GM18858 (cell line): Measurements from ENCODE around the gene HACD2.

Experiments
- ATAC-seq: cut with Tn5 transposase; IDR thresholded peaks from one replicate; pipeline ENCODE4 v1.9.1; 2021; ENCODE audit not compliant: unreplicated experiment

The HACD2 gene

GRCh38 chr3:123486460-123486859 is 98.4 kb downstream of the HACD2 start:
- ATAC-seq, result no peak

- ATAC-seq, result no peak
Measured at GRCh38 chr3:123485551-123485950, 99.3 kb downstream of the HACD2 start.

- ATAC-seq, result no peak
Measured at GRCh38 chr3:123483146-123483545, 101.7 kb downstream of the HACD2 start.

DNA sequence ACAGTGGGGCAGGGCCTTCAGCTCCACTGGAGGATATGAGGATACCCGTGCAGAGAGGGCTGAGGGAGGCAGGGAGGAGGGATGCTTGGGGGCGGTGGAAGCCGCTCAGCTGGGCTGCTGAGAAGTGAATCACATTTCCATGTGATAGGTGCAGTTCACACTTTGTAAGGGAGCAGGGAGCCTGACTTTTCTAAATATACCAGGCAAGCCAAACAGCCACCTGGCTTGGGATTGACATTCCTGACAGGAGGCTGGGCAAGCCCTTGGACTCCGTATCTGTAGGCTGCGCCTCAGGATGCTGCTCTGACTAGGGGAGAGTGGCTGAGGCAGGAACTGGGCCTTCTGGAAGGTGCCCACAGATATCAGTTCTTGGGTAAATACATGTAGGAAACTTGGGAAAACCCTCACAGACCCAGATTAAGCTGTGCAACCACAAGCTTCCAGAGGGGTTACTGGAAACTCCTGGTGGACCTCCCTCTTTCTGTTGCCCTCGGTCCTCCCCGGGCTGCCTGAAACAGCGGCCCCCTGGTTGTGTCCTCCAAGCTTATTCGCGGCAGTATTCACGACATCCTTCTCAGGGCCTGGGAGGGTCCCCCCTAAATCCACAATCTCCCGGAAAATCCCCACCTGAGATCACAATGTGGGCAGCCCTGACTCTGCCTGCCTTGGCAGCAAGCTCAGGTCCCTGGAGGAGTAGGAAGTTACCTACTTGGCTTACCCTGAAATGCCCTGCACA is 103.0 kb downstream of the HACD2 start:
- ATAC-seq, result no peak

- ATAC-seq, result no peak
Measured at GRCh38 chr3:123481071-123481470, 103.8 kb downstream of the HACD2 start.

DNA sequence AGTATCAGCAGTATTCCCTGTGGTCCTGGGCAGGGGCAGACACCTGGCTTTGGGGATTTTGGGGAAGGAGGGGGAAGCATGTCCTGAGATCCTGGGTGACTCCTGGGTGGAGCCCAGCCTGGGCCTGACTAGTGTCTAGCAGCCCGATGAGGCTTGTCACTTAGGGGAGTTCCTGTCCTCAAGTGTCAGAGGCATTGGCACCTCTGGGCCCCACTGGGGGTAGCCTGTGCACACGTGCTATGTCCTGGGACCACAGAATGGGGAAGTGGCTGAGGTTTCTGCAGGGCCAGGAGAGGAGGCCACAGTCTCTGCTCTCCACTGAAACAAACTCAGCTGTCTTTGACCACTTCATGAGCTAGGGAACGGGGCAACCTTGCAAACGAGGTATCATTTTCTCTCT is 104.4 kb downstream of the HACD2 start:
- no peak for ATAC-seq

- ATAC-seq, result no peak
Measured at GRCh38 chr3:123479891-123480290, 105.0 kb downstream of the HACD2 start.

GRCh38 chr3:123478314-123478713 is 106.5 kb downstream of the HACD2 start:
- no peak for ATAC-seq

- ATAC-seq, result no peak
Measured at GRCh38 chr3:123476967-123477750, 107.7 kb downstream of the HACD2 start.

- ATAC-seq, result no peak
Measured at GRCh38 chr3:123475786-123476185, 109.1 kb downstream of the HACD2 start.

- ATAC-seq, result no peak
Measured at GRCh38 chr3:123471106-123471505, 113.7 kb downstream of the HACD2 start.

DNA sequence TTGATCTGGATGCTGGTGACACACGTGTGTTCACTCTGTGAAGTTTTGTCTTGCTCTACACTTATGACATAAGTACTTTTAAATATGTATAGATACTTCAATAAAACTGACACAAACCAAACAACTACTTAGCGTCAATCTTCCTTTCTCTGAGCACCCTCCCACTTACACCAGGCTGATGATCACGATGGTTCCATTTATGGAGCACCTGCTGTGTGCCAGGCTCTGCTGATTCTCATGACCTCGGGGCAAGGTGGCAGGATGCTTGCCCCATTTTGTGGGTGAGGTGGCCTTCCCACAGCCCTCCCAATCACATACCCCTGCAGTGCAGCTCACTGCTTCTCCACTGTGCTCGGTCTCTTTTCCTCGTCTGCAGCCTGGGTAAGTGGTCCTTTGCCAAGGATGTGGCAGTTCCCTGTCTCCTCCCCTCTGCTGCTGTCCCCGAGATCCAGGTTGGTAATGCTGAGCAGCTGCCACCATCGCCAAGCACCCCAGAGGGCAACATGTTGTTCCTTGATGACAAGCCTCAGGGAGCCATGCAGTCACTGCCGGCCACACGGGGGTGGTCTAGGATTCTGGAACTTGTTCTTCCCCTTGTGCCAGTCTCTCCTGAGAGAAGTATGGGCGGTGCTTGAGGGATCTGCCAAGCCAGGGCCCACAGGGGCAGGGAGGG is 115.4 kb downstream of the HACD2 start:
- ATAC-seq, result no peak

GRCh38 chr3:123467046-123467445 is 117.8 kb downstream of the HACD2 start:
- ATAC-seq, result no peak

DNA sequence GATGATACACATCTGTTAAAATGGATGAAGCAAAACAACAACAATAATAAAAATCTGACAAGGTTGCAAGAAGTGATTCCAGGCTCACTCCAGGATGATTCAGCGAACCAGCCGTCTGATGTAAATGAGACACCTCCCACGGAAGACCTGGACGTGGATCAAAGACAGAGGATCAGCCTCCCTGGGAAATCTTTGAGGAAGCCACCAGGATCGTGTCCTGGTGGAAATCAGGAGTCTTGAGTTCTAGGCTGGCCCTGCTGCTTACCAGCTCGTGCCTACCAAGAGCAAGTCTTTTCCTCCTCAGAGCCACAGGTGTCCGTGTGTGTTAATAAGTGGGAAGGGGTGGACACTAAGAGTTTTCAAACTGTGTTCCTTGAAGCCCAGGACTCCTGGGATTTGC is 120.6 kb downstream of the HACD2 start:
- ATAC-seq, result no peak

- ATAC-seq, result no peak
Measured at GRCh38 chr3:123459862-123460261, 125.0 kb downstream of the HACD2 start.

DNA sequence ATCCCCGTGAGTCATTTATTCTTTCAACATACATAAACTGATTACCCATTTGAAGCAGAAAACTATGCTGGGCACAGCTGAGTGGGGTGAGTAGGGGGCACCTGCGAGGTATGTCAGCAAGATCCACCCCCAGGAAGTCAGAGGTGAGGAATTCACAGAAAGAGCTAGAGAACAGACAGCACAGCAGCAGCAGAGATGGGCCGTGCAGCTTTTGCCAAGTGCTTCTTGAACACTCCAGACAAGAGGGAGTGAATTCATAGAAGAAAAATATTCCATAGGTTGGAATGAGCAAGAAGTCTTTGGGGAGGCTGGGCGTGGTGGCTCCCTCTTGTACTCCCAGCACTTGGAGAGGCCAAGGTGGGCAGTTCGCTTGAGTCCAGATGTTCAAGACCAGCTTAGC is 126.6 kb downstream of the HACD2 start:
- ATAC-seq, result no peak

GRCh38 chr3:123457841-123458240 is 127.0 kb downstream of the HACD2 start:
- no peak for ATAC-seq

DNA sequence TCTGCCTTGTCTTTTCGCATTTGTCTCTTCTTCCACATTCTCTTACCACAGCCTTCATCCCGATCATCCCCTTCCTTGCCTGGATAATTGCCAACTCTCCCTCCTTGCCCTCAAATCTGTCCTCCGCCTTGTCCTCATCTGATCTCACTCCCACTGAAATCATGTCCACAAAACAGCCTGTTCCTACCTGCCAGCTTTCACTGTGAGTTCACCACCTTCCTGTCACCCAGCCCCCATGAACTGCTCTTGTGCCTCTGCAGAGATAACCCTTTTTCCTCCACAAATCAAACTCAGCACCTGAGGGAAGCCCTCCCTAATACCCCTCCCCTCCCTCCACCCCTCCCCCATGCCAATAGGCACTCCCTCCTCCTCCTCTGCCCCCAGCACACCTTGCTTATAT is 131.2 kb downstream of the HACD2 start:
- ATAC-seq, result no peak

DNA sequence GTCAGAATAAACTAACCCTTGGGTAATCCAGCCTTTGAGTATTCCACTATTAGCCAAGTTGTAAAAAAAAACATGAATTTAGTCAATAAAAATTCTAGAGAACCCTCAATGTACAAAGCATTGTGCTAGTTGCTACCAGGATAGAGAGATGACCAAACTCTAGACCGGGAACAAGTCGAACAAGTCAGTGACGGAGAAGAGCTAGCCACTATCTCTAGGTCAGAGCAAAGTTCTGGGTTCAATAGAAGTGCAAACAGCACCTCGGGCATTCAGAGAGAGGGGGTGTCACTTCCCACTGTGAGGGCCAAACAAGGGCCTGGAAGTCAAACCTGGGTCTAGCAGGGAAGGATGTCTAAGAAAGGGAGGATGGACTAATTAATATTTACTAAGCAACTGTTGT is 133.7 kb downstream of the HACD2 start:
- ATAC-seq, result no peak

DNA sequence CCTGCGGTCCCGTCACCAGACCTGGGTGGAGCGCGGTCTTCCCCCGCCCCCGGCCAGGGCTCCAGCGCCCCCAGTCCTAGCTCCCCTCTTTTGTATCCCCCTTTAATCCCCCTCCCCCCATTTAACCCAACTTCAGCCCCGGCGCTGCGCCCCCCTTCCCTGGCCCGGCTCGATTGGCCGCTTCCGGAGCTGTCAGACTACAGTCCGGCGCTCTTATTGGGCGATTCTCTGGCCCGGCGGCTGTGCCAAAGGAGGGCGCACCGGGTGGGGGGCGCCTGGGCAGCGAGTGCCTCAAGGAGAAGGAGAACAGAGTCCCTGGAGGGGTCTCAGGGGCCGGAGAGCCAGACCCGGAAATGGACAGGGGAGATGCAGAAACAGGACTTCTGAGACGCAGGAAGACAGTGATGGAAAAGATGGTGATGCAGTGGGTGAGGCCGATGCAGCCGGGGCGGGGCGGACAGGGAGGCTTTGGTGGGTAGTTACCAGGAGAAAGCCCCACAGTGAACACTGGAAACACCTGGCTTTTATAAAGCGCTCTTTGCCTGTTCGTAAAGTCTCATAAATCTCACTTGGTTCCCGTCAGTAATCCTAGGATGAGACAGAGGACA is 134.8 kb downstream of the HACD2 start:
- ATAC-seq, result no peak
